OCI-LY3 (cell line): ENCODE results near the gene PCARE.

ENCODE experiments used
- H2AFZ ChIP-seq: fragments of 200-600, 300-600 bp; shearing (Covaris generic); 2 replicates; pipeline ENCODE4 v1.6.0; 2014; ENCODE audit warnings: antibody characterized with exemption, low read depth, low read length
- H3K27ac ChIP-seq: fragments of 200-600, 300-600 bp; sonication (generic); 2 replicates; pipeline ENCODE4 v1.5.1; 2014; ENCODE audit warnings: mild to moderate bottlenecking, low read length, moderate library complexity, mixed read lengths
- H3K27me3 ChIP-seq: fragments of 200-600, 300-600 bp; sonication (generic); 2 replicates; pipeline ENCODE4 v1.6.1; 2014; ENCODE audit warnings: low read depth, low read length, mixed read lengths
- H3K36me3 ChIP-seq: fragments of 200-600, 300-600 bp; sonication (generic); replicated peaks from 2 replicates; pipeline ENCODE3; 2014; ENCODE audit warnings: low read depth, low read length, mixed read lengths
- H3K4me1 ChIP-seq: fragments of 300-600, 200-600 bp; sonication (generic); 2 replicates; pipeline ENCODE4 v1.6.1; 2014; ENCODE audit warnings: low read length, mixed read lengths
- H3K4me2 ChIP-seq: fragments of 200-600, 300-600 bp; sonication (generic); 2 replicates; pipeline ENCODE4 v1.6.1; 2014; ENCODE audit warnings: low read length, mixed read lengths
- H3K4me3 ChIP-seq: fragments of 300-600, 200-600 bp; sonication (generic); 2 replicates; pipeline ENCODE4 v1.5.1; 2014; ENCODE audit warnings: antibody characterized with exemption, mild to moderate bottlenecking, low read length, moderate library complexity
- H3K79me2 ChIP-seq: fragments of 300-600, 200-600 bp; shearing (Covaris generic); 2 replicates; pipeline ENCODE4 v1.6.1; 2014; ENCODE audit warnings: mild to moderate bottlenecking, low read length, mixed read lengths
- H3K9ac ChIP-seq: fragments of 300-600, 200-600 bp; shearing (Covaris generic); 2 replicates; pipeline ENCODE4 v1.6.0; 2014; ENCODE audit warnings: mild to moderate bottlenecking, low read length, moderate library complexity
- H3K9me3 ChIP-seq: fragments of 200-600, 300-600 bp; shearing (Covaris generic); 2 replicates; pipeline ENCODE4 v1.6.1; 2014; ENCODE audit warnings: low read length, mixed read lengths; ENCODE audit not compliant: insufficient read depth
- H4K20me1 ChIP-seq: fragments of 200-600, 300-600 bp; sonication (generic); 2 replicates; pipeline ENCODE4 v1.6.1; 2016; ENCODE audit warnings: low read length, mixed read lengths; ENCODE audit not compliant: insufficient read depth
- CTCF ChIP-seq: fragments of 200-600, 300-600 bp; sonication (generic); IDR thresholded peaks from 2 replicates; pipeline ENCODE4 v1.5.1; 2014; ENCODE audit warnings: antibody characterized with exemption, low read length, low read depth
- EZH2phosphoT487 ChIP-seq: fragments of 200-600 bp; shearing (Covaris generic); IDR thresholded peaks from 2 replicates; pipeline ENCODE4 v1.6.1; 2018; ENCODE audit warnings: antibody characterized with exemption, mixed run types, low read depth

PCARE gene

GRCh38 chr2:29065068-29065811 is 9.1 kb downstream of the PCARE start:
- TF ChIP-seq CTCF = no peak
- no peak for TF ChIP-seq EZH2phosphoT487
- Histone ChIP-seq H3K27ac (no peak overlapping the region), H4K20me1 (no peaks in the 10 kb centered on the region), H3K27me3 (0 out of 2 replicates have a peak, but pooled peaks cover 2% of the 10 kb centered on the region), H3K79me2 (no peaks in the 10 kb centered on the region), H3K4me2 (no peak overlapping the region), H3K9ac (no peak overlapping the region), H2AFZ (no peak overlapping the region), H3K36me3 (no peaks in the 10 kb centered on the region), H3K4me3 (no peak overlapping the region), H3K9me3 (no peaks in the 10 kb centered on the region), H3K4me1 (no peaks in the 10 kb centered on the region)

GRCh38 chr2:29064746-29065067 is 9.6 kb downstream of the PCARE start:
- Histone ChIP-seq H3K9me3 (no peaks in the 10 kb centered on the region), H3K27ac (no peak overlapping the region), H3K79me2 (no peaks in the 10 kb centered on the region), H3K9ac (no peak overlapping the region), H3K4me1 (no peaks in the 10 kb centered on the region), H4K20me1 (no peaks in the 10 kb centered on the region), H3K27me3 (0 out of 2 replicates have a peak, but pooled peaks cover 6% of the 10 kb centered on the region), H2AFZ (no peak overlapping the region), H3K4me3 (no peak overlapping the region), H3K4me2 (no peak overlapping the region), H3K36me3 (no peaks in the 10 kb centered on the region)
- TF ChIP-seq EZH2phosphoT487 (no peak), CTCF (no peak)

- Histone ChIP-seq H3K27ac (no peak overlapping the region), H2AFZ (no peak overlapping the region), H3K36me3 (no peaks in the 10 kb centered on the region), H4K20me1 (no peaks in the 10 kb centered on the region), H3K4me3 (no peak overlapping the region), H3K9me3 (no peaks in the 10 kb centered on the region), H3K4me1 (no peaks in the 10 kb centered on the region), H3K27me3 (0 out of 2 replicates have a peak, but pooled peaks cover 10% of the 10 kb centered on the region), H3K4me2 (no peak overlapping the region), H3K79me2 (no peaks in the 10 kb centered on the region), H3K9ac (no peak overlapping the region)
- TF ChIP-seq CTCF (no peak), EZH2phosphoT487 (no peak)
These were observed 10.0 kb downstream of the PCARE start for GRCh38 chr2:29064346-29064715.

GRCh38 chr2:29063646-29064345 is 10.5 kb downstream of the PCARE start:
- TF ChIP-seq EZH2phosphoT487 (no peak), CTCF (no peak)
- Histone ChIP-seq H3K36me3 (no peaks in the 10 kb centered on the region), H2AFZ (no peak overlapping the region), H3K4me3 (no peak overlapping the region), H3K9ac (no peak overlapping the region), H3K27ac (no peak overlapping the region), H3K27me3 (0 out of 2 replicates have a peak, but pooled peaks cover 9% of the 10 kb centered on the region), H4K20me1 (no peaks in the 10 kb centered on the region), H3K79me2 (no peaks in the 10 kb centered on the region), H3K9me3 (no peaks in the 10 kb centered on the region), H3K4me2 (no peak overlapping the region), H3K4me1 (no peaks in the 10 kb centered on the region)
